Ovary (tissue), 1 donor: ENCODE results near the gene PHACTR3.

ENCODE experiments used
- EP300 ChIP-seq: sonication (generic); formaldehyde crosslinking; IDR thresholded peaks from one replicate; pipeline ENCODE4 v1.6.1; 2017; ENCODE audit warnings: antibody characterized with exemption
- POLR2A ChIP-seq: fragments of 450-650 bp; IDR thresholded peaks from one replicate; pipeline ENCODE4 v1.6.1; 2017; ENCODE audit warnings: antibody characterized with exemption, mild to moderate bottlenecking, moderate library complexity

DNA sequence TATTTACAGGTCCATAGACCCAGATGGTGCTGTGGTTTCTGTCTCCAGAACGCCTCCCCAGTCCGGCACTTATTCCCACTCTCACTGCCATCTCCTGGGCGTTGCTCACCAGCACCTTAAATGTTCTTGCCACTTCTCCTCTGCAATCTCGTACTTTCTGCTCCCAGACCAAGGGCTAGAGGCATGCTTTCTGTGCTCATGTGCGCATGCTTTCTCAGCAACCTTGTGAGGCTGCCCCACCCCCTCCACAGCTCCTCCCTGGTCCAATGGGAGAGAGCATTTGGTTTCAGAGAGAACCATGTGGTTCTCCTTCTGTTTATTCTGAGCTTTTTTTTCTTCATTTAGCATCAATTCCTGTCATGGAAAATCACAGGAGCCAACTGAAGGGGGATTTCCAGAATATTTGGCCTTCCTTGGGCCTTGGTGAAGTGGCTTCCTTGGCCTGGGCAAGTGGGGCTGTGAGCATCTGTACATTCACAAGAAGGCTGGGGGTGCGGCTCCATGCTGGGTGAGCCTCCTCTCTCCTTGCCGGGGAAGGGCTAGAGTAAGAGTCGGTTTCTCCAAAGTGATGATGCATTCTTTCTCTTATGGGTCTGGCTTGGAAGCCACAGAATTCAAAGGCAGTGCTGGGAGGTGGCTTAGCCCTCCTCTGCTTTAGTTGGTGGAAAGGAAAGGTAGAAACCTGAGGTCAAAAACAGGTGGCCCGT, 66.6 kb downstream of the PHACTR3 start:
- TF ChIP-seq POLR2A, result no peak
- TF ChIP-seq EP300, result no peak
